GM10266 (cell line): ENCODE data around the gene MPP1.

ENCODE experiments used
- DNase-seq: peaks from one replicate; pipeline ENCODE4 v3.0.0; 2012; ENCODE audit errors: extremely low spot score
- CTCF ChIP-seq: IDR thresholded peaks from 2 replicates; pipeline ENCODE4 v1.5.1; 2012; ENCODE audit warnings: mild to moderate bottlenecking, low read depth; ENCODE audit not compliant: control insufficient read depth, insufficient read depth; ENCODE audit errors: missing control alignments

MPP1 gene

GRCh38 chrX:154785716-154786115, 19.6 kb downstream of the MPP1 start:
- DNase-seq = no peak
- TF ChIP-seq CTCF = no peak

DNA sequence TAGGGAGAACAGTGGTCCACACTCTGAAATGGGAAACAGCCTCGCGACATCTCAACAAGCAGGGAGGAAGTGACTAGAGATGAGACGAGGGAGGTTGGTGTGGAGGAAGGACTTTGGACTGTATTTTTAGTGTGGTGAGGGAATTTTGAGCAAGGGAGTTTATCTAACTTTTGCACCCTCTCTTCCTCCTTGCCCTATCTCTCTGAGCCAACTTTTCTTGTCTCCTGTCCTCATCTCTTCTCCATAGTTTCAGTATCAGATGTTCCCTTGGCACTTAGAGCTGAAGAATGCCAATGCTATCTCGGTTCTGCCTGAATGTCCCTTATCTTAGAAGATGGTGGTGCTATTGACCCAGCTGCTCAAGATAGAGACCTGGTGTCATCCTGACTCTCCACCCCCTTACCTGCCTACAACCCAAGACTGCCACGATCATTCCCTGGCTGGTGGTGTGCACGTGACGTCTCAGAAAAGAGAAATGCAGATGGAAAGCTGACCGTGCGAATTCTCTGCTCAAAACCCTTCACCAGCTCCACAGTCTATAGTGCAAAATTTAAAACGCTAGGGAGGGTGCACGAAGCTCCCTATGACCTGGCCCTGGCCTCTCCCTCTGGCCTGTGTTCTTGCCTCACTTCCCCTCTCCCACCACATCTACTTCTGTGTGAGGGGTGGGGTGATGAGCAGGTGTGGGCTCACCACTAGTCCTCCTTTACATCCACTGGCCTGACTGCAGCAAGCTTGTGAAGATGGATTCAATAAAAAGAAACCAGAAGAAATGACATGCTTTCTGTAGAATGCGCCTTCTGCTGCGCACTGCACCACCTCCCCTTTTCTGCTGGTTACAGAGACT, 20.9 kb downstream of the MPP1 start:
- no peak for TF ChIP-seq CTCF
- no peak for DNase-seq

DNA sequence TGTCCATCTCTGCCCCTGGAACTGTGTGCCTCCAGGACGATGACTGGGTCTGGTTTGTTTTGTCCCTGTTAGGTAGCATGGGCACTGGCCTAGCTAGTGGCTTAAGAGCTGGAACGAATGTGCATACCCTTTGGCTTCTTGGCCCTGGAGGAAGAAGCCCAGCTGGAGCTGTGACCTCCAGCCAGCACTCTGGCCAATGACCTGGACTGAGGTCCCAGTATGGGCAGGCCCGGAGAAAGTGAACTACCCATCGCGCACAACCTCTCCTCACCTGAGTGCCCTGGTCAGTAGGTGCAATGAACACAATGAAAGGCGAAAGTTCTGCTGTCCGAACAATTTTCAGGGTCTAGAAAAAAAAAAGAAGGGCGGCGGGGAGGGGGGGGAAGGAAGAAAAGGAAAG, 24.3 kb downstream of the MPP1 start:
- no peak for TF ChIP-seq CTCF
- no peak for DNase-seq

- TF ChIP-seq CTCF = no peak
- no peak for DNase-seq
These were observed 26.0 kb downstream of the MPP1 start for GRCh38 chrX:154779261-154779660.

GRCh38 chrX:154776753-154777152, 28.5 kb downstream of the MPP1 start:
- no peak for DNase-seq
- TF ChIP-seq CTCF = no peak

- no peak for TF ChIP-seq CTCF
- no peak for DNase-seq
These were observed 29.6 kb downstream of the MPP1 start for GRCh38 chrX:154775419-154776349.
